Mesodermal cell (in vitro differentiated cells): ENCODE results near the gene GPC1.

ENCODE experiments used
- H3K27ac ChIP-seq: 2 replicates; pipeline ENCODE4 v1.7.0; 2013; ENCODE audit warnings: mild to moderate bottlenecking, low read depth, low read length, moderate library complexity; ENCODE audit not compliant: severe bottlenecking
- H3K36me3 ChIP-seq: 2 replicates; pipeline ENCODE4 v1.7.1; 2013; ENCODE audit warnings: mild to moderate bottlenecking, low read length, moderate library complexity; ENCODE audit not compliant: control insufficient read depth, insufficient read depth
- H3K4me1 ChIP-seq: one replicate; pipeline ENCODE4 v1.7.1; 2013; ENCODE audit warnings: mild to moderate bottlenecking, low read length; ENCODE audit not compliant: insufficient read depth, control insufficient read depth, poor library complexity, severe bottlenecking
- H3K4me3 ChIP-seq: 2 replicates; pipeline ENCODE4 v1.7.0; 2013; ENCODE audit warnings: low read length, control low read depth, mild to moderate bottlenecking; ENCODE audit not compliant: insufficient read depth, poor library complexity, severe bottlenecking; ENCODE audit errors: extremely low read depth
- H3K9me3 ChIP-seq: 2 replicates; pipeline ENCODE4 v1.7.1; 2013; ENCODE audit warnings: mild to moderate bottlenecking, low read length, moderate library complexity; ENCODE audit not compliant: control insufficient read depth
- WGBS, 2 experiments: methylation state at CpG; one replicate each; pipeline ENCODE4 v1.1.5; 2013; ENCODE audit warnings: missing lambda C conversion rate in 2 of 2; ENCODE audit not compliant: insufficient coverage in 2 of 2; 5-methylcytosine and 5-hydroxymethylcytosine counted together

The GPC1 gene

GRCh38 chr2:240392084-240392947 is 43.1 kb upstream of the GPC1 start:
- Histone ChIP-seq H3K9me3 (no peaks in the 10 kb centered on the region), H3K4me3 (no peak overlapping the region), H3K27ac (no peak overlapping the region), H3K36me3 (no peaks in the 10 kb centered on the region), H3K4me1 (peaks cover 17% of the 10 kb centered on the region)
- 84 to 85% methylated on average over 21 to 30 of the region's 31 CpGs for WGBS, 2 experiments

DNA sequence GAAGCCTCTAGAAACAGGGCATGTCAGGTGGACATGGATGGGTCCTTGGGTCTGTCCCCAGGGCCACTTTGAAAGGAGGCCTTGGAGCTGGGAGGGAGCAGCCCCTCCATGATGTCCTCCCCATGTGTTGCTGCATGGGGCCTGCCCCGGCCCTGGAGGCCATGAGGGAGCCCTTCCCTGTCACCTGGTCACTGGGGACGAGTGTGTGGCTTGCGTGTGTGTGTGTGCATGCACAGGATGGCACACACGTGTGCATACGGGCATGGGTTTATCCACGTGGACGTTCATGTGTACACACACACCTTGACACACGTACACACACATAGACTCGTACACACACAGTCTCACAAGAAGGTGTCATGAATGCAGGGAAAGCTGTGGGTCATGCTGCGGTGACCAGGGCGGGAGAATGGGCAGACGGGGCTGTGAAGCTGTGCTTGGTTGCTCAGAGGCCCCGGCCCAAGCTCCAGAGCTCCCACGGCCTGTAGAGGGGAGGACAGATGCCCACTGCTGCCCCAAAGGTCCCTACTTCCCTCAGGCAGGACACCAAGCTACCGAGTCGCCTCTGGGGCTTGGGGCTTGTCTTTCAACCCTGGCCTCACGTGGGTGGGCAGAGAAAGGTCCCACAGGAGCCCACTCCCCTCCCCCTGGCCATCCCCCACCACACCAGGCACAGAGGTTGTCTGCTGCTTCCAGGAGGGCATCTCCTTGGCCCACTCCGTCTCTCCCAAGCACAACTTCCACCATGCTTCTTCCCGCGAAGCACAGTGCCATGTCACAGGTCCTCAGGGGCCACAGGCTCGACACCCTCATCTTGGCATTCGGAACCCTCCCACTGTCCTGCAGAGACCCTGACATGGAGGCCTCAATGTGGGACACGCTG is 42.3 kb upstream of the GPC1 start:
- Histone ChIP-seq H3K4me1 (peaks cover 9% of the 10 kb centered on the region), H3K4me3 (no peak overlapping the region), H3K27ac (no peak overlapping the region), H3K9me3 (no peaks in the 10 kb centered on the region), H3K36me3 (no peaks in the 10 kb centered on the region)
- WGBS, 2 experiments, result 95 to 98% methylated on average over 18 to 21 of the region's 23 CpGs

GRCh38 chr2:240393831-240394410 is 41.5 kb upstream of the GPC1 start:
- Histone ChIP-seq H3K36me3 (no peaks in the 10 kb centered on the region), H3K4me1 (peaks cover 9% of the 10 kb centered on the region), H3K9me3 (no peaks in the 10 kb centered on the region), H3K4me3 (no peak overlapping the region), H3K27ac (no peak overlapping the region)
- WGBS, 2 experiments, result 88 to 90% methylated on average over 13 to 17 of the region's 21 CpGs

DNA sequence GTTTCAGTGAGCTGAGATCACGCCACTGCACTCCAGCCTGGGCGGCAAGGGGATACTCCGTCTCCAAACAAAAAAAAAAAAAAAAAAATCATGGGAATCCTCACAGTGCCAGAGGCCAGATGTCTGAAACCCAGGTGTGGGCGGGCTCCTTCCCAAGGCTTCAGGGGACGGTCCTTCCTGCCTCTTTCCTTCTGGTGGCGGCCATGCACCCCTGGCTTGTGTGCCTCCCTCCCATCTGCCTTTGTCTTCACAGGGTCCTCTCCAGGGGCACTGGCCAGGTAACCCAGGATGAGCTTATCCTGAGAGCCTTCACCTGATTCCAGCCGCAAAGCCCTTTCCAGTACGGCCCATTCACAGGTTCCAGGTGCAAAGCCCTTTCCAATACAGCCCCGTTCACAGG is 40.9 kb upstream of the GPC1 start:
- Histone ChIP-seq H3K9me3 (no peaks in the 10 kb centered on the region), H3K36me3 (no peaks in the 10 kb centered on the region), H3K4me1 (peaks cover 9% of the 10 kb centered on the region), H3K4me3 (no peak overlapping the region), H3K27ac (no peak overlapping the region)
- 94% methylated on average over 6 to 9 of the region's 9 CpGs for WGBS, 2 experiments

DNA sequence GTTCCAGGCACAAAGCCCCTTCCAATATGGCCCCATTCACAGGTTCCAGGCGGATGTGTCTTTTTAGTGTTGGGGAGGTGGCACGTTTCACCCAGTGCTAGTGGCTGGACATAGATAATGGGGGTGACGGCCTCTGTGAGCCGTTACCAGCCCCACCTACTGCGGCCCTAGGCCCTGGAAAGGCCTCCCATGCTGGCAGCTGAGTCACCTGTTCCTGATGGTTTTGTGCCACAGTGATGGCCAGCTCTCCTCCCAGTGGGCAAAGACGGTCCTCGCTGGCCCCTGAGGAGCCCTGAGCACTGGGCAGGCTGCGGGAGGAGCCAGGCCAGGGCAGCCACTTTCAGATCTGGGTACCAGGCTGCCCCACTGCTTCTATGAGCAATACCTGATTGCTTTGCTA is 40.0 kb upstream of the GPC1 start:
- Histone ChIP-seq H3K4me3 (no peak overlapping the region), H3K27ac (no peak overlapping the region), H3K36me3 (no peaks in the 10 kb centered on the region), H3K9me3 (no peaks in the 10 kb centered on the region), H3K4me1 (peaks cover 9% of the 10 kb centered on the region)
- 88 to 96% methylated on average over 5 to 7 of the region's 8 CpGs for WGBS, 2 experiments

GRCh38 chr2:240395896-240396622 is 39.4 kb upstream of the GPC1 start:
- no peak overlapping the region for H3K27ac ChIP-seq
- H3K36me3 ChIP-seq, result no peaks in the 10 kb centered on the region
- no peak overlapping the region for H3K4me3 ChIP-seq
- no peaks in the 10 kb centered on the region for H3K9me3 ChIP-seq
- WGBS, 2 experiments, result 87 to 91% methylated on average over 8 to 10 of the region's 10 CpGs
- H3K4me1 ChIP-seq, result peaks cover 9% of the 10 kb centered on the region

DNA sequence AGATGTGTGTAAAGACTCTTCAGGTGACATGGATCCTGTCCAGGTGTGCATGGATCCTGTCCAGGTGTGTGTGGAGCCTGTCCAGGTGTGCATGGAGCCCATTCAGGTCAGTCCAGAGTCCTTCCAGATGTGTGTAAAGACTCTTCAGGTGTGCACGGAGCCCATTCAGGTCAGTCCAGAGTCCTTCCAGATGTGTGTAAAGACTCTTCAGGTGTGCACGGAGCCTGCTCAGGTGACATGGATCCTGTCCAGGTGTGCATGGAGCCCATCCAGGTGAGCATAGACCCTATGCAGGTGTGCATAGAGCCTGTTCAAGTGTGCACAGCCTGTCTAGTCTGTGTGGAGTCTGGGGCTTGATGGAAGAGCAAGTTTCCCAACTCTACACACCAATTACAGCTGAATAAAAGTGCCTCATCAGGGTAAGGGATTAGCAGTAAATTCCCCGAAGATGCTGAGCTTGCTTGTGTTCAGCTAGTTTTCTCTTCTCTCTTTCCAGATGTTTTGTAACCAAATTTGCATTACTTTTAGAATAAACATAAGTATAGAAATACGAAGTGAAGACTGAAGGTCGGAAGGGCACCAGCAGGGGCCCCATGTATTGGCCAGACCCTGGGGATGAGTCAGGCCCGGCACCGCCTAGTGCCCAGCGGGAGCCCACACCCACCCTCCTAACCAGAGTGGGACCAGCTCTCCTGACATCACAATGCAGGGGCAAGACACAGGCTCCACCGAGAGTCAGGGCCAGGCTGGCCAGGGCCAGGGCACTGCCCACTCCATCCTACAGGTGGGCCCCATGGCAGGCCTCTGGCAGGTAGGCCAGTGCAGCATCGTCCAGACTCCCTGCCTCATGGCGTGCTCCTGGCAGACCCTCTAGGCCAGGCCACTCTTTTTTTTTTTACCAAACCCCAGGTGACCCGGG is 38.6 kb upstream of the GPC1 start:
- Histone ChIP-seq H3K27ac (no peak overlapping the region), H3K4me3 (no peak overlapping the region), H3K36me3 (no peaks in the 10 kb centered on the region), H3K4me1 (peaks cover 9% of the 10 kb centered on the region), H3K9me3 (no peaks in the 10 kb centered on the region)
- WGBS, 2 experiments, result 88 to 91% methylated on average over 9 to 10 of the region's 12 CpGs

- Histone ChIP-seq H3K4me3 (no peak overlapping the region), H3K9me3 (no peaks in the 10 kb centered on the region), H3K27ac (no peak overlapping the region), H3K4me1 (peaks cover 2% of the 10 kb centered on the region), H3K36me3 (no peaks in the 10 kb centered on the region)
- WGBS, 2 experiments, result 88 to 98% methylated on average over 9 of the region's 9 CpGs
Measured at GRCh38 chr2:240397542-240397916, 37.9 kb upstream of the GPC1 start.

GRCh38 chr2:240397924-240398645 is 37.4 kb upstream of the GPC1 start:
- Histone ChIP-seq H3K4me3 (no peak overlapping the region), H3K9me3 (no peaks in the 10 kb centered on the region), H3K27ac (no peak overlapping the region), H3K4me1 (no peaks in the 10 kb centered on the region), H3K36me3 (no peaks in the 10 kb centered on the region)
- WGBS, 2 experiments, result 80 to 86% methylated on average over 13 to 19 of the region's 19 CpGs
